Right ventricle myocardium inferior (tissue), 1 donor: ENCODE measurements around the gene NKAIN4. TPM values are rescaled to one million over a fixed set of nuclear protein-coding genes. Genes with fewer than 3 reads are reported as not detected.
"Not testable (repeated sequence)": the region's sequence is repeated elsewhere in the genome, so short reads cannot be mapped to it uniquely, and the experiment has no call there.

Experiments used
- ATAC-seq: fragments of 200-7000 bp; cut with Tn5 transposase; one replicate; pipeline ENCODE4 v1.9.1; 2020; ENCODE audit warnings: mild to moderate bottlenecking, moderate library complexity
- DNase-seq: peaks from one replicate; pipeline ENCODE4 v3.0.0; 2021; ENCODE audit errors: missing footprints
- intact Hi-C: fragments of 100-400 bp; cut with DNase I; formaldehyde crosslinking; loops from one replicate; pipeline ENCODE4 v1.11.0; 2022
- total RNA-seq: library from RNA; stranded (reverse); fragmentation: NEBNext Ultra II Directional; extraction: Animal tissue kit (Norgen Biotek cat#: 25700); gene quantifications from one replicate; pipeline ENCODE4 v1.2.1, GENCODE V29; 2021
- donor health status: DM: no; HTN: yes; CAD: no; lungs with severe emphysema.

The NKAIN4 gene
- total RNA-seq, 1 donor from 2014 or later = not detected

- ATAC-seq = no peak
- intact Hi-C loops = no loop called here
- no peak for DNase-seq
Observed at GRCh38 chr20:63261795-63262528, 7.7 kb upstream of the NKAIN4 start.

DNA sequence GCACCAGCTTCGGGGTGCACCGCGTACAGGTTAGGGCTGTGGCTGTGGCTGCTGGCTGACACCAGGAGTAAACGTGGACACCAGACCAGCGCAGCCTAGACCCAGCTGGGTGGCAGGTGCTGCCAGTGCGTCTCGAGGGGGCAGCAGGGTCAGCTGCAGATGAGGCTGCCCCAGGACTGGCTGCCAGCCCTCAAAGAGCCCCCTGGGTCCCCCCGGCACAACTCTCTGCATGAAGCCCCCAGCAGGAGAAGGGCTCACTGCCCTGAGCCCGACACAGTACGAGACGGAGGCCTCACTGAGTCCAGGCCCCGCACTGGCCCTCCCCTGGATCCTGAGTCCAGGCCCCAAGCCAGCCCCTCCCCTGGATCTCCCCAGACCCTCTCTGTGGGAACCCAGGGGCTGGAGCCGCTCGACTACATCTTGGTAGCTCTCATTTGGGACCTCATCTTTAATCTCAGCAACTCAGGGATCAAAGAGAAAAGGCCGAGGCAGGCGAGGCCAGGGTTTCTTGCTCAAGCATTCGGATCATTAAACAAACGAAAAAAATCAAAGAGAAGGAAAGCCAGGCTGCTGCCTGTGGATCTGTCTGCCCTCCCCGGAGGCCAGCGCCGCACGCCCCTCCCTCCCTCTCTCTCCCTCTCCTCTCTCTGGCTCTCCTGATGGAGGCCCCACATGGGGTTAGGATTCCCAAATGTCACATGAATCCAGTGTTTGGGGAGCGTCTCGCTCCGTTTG is 7.0 kb upstream of the NKAIN4 start:
- DNase-seq (no peak), ATAC-seq (no peak)
- intact Hi-C loops = no loop called here

DNA sequence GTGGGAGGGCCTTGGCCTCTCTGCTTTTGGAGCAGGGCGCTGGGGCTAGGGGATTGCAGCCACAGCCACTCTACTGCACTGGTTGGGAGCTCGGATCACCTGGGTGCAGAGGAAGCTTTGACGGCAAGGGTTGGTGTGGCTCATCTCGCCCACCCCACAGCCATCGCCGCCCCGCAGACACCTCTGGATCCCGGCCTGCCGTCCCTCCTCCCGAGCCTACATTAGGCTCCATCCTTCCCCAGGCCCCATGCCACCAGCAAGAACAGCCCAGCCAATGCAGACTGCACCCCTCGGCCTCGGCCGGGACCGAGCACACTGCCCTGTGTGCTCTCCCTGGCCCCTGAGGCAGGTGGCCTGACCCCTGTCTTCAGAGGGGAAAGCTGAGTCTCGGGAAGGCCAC is 6.3 kb upstream of the NKAIN4 start:
- ATAC-seq = no peak
- DNase-seq = no peak
- intact Hi-C loops = no loop called here

- ATAC-seq (no peak), DNase-seq (no peak)
- intact Hi-C loops = no loop called here
Observed at GRCh38 chr20:63259734-63260460, 5.6 kb upstream of the NKAIN4 start.

GRCh38 chr20:63258781-63259180 is 4.5 kb upstream of the NKAIN4 start:
- ATAC-seq (no peak), DNase-seq (no peak)
- intact Hi-C loops = no loop called here

GRCh38 chr20:63257629-63258028 is 3.4 kb upstream of the NKAIN4 start:
- intact Hi-C loops = no loop called here
- no peak for DNase-seq
- no peak for ATAC-seq

- intact Hi-C loops = no loop called here
- ATAC-seq = no peak
- DNase-seq = no peak
Observed at GRCh38 chr20:63256954-63257353, 2.7 kb upstream of the NKAIN4 start.

- DNase-seq (no peak), ATAC-seq (no peak)
- intact Hi-C loops = no loop called here
Observed at GRCh38 chr20:63255931-63256704, 1.9 kb upstream of the NKAIN4 start.

GRCh38 chr20:63254606-63255384 is 532 bp upstream of the NKAIN4 start:
- ATAC-seq = no peak
- DNase-seq = no peak
- intact Hi-C loops = no loop called here

DNA sequence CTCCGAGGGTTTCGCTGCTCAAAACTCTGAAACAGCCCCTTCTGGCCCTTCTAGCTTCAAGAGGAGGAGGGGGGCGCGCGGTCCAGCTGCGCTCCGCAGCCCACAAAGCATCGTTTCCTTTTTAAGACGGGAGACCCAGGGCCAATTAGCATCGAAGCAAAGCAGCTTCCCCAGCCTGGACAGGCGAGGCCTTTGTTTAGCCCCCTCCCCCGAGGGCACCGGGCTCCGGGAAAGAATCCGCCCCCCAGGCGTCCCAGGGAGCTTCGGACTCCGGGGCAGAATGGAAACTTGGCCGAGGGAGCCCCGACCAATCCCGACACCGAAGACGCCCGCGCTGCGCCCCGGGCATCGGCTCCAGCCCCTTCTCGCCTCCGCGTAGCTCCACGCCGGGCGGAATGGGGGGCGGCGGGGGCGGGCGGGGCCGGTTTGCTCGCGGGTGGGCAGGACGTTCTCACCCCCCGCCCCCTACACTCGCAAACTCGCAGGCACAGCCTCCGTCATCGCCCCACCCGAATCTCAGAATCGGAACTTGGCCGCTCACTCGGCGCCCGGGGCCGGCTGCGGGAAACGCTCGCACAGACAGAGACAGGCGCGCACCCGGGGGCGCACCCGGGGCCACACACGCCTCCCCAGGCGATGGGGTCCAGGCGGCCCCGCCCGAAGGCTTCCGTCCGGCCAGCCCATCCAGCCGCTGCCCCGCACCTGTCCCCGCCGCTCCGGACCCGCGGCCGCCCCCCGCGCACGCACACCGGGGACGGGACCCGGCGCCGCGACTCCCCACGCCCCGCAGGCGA is 628 bp downstream of the NKAIN4 start:
- intact Hi-C loops = no loop called here
- no peak for DNase-seq
- ATAC-seq = no peak

DNA sequence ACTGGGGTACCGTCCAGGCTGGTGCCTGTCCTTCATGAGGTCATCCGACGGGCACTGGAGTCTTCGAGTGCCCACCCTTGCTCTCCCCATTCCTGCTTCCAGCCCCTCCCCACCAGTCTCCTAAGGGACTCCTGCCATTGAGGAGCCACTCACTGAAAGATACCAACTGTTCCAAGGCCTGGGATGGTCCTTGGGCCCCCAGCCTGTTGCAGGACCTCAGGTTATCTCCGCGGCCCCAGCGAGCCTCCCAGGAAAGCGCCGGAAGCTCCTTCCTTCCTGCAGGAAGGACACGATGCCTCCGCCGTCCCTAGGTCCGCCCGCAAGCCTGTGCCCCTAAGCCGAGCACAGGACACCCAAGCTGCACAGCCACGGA is 1.2 kb downstream of the NKAIN4 start:
- ATAC-seq (no peak), DNase-seq (no peak)
- intact Hi-C loops = no loop called here

DNA sequence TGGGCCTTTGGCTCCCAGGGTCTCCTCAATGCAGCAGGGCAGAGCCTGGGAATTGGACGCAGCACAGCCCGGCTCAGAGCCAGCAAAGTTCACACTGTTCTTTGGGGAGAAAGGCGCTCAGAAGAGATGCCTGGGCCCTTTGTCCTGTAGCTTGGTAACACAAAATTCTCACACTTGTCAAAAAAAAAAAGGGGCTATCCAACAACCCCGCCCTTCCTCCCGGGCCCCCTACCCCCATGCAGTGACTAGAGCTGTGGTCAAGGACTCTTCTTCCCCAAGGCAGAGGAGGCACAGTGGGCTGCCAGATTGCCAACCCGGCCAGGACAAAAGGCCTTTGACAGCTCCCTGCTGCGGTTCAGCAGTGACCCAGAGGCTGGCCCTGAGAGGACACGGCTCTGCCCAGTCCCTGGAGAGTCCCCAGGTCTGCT is 2.0 kb downstream of the NKAIN4 start:
- intact Hi-C loops = no loop called here

DNA sequence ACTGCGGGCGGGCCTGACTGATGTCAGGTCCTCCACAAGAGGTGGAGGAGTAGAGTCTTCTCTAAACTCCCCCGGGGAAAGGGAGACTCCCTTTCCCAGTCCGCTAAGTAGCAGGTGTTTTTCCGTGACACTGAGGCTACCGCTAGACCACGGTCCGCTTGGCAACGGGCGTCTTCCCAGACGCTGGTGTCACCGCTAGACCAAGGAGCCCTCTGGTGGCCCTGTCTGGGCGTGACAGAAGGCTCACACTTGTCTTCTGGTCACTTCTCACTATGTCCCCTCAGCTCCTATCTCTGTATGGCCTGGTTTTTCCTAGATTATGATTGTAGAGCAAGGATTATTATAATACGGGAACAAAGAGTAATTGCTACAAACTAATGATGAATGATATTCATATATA is 2.9 kb downstream of the NKAIN4 start:
- DNase-seq, ATAC-seq, intact Hi-C loops: not testable (repeated sequence)

More for the DNA sequence above, 2.0 kb downstream of the NKAIN4 start:
- no peak for DNase-seq
- no peak for ATAC-seq

DNA sequence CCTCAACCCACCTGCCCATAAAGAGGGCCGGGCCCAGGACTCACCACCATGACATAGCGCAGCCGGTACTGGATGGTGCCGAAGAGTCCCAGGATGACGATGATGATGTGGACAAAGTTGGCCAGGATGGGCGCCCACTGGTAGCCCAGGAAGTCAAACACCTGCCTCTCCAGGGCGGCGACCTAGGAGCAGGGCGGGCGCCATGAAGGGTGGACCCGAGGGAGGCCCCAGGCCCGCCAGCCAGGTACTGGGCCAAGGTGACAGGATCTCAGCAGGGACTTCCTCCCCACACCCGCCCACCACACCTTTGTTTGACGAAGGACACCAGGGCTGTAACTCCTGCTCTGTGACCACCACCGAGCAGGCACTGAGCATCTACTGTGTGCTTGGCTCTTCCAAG is 4.4 kb downstream of the NKAIN4 start:
- intact Hi-C loops = no loop called here
- no peak for DNase-seq
- no peak for ATAC-seq

GRCh38 chr20:63248835-63249591 is 5.2 kb downstream of the NKAIN4 start:
- DNase-seq (no peak), ATAC-seq (no peak)
- intact Hi-C loops = no loop called here

DNA sequence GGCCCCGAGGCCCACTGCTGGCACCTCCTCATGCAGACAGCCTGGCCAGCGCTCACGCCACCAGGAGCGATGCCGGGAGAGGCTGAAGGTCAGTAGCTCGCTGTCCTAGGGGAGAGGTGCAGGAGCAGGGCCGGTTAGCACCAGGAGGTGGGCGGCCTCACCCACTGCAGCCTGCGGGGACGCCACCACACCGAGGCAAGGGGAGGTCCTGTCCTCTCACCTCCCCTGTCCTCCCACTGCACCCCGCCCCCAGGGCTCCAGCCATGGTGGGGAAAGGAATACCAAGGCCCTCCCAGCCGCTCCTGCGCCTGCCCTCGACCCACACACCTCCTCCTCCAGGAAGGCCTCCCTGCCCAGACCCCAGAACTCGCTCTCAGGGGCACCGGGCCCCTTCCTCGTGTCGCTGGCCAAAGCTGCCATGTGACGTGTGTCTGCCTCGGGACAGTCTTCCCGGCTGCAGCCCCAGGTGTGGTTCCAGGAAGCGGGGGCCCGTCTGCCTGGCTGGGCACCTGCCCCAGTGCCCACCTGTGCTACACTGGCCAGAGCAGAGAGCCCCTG is 6.5 kb downstream of the NKAIN4 start:
- ATAC-seq (no peak), DNase-seq (no peak)
- intact Hi-C loops = no loop called here
